GM21423 (cell line): Measurements from ENCODE around the gene DTNA.

Source experiments
- ATAC-seq: cut with Tn5 transposase; IDR thresholded peaks from one replicate; pipeline ENCODE4 v1.9.1; 2021; ENCODE audit warnings: mild to moderate bottlenecking, moderate library complexity; ENCODE audit not compliant: unreplicated experiment

DTNA gene

GRCh38 chr18:34805103-34805877 is 95.2 kb downstream of the DTNA start:
- no peak for ATAC-seq

- no peak for ATAC-seq
Observed at GRCh38 chr18:34805878-34806351, 95.8 kb downstream of the DTNA start.

- no peak for ATAC-seq
Observed at GRCh38 chr18:34806527-34806926, 96.4 kb downstream of the DTNA start.

DNA sequence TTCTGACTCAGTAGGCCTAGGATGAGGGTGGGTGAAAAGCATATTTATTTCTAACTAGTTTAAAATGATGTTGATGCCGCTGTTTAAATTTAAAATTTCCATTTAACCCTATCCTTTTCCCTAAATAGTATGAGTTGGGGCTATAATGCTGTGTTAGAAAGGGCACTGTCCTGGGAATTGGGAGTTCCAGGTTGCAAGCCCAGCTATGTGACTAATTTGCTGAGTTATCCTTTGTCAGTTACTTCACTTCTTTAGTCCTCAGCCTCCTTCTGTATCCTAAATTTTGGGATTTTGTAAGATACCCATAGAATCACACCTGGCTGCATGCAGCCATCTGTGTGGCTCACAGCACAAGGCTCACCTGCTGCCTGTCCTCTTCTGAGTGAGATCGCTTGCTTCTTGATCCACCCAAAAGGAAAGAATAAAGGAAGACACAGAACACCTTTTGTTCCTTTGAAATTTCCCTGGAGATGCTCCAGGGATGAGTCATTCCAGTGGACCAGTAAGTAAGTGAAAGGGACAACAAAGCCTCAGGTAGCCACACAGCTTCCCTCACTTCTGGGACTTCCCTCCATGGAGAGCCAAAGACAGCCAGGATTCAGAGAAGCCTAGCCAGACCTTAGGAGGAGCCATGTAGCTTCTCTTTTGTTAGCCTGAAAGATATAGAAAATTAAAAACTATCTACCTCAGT is 97.2 kb downstream of the DTNA start:
- no peak for ATAC-seq

DNA sequence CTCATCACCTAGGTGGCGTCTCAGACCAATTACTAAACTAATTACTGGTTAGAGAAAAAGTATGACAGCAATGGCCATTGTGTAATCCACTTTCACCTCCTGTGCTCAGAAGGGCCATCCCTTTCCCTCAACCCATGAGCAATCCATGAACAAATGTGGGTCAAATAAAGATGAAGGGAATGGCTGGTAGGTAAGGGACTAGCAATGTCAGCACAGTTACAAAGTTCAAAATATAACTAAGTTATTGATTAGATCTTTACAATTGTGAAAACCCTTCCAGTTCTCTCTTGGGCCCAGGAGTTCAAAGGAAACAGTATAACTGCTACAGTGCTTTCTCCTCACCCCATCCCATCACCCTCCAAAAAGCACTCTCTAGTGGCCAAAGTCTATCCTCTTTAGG is 98.3 kb downstream of the DTNA start:
- no peak for ATAC-seq

DNA sequence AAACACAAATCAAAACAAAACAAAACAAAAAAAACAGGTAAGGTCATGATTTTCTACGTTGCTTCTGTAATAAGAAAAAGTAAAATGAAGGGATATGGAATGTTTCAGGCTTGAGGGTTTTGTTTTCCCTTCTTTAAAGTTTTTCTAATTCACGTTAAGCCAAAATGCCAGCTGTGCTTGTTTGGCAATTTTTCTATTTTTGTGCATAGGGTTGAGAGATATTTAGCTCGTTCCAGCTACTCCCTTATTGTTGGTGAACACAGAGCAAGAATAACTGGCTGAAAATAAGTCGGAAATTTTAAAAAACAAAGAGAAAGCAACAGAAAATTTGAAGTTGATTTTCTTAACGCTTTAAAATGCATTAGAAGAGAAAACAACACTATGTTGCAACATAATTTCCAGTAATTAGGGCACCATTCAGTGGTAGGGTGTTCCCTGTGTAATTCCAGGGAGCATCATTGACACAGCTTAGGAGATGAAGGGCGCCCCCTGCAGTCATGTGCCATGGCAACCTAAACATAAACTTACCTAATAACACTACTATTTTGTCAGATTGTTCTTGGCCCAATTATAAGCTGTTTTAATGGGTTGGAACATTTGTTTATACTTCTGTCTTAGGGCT is 99.5 kb downstream of the DTNA start:
- no peak for ATAC-seq

- no peak for ATAC-seq
Observed at GRCh38 chr18:34816183-34816582, 106.1 kb downstream of the DTNA start.

GRCh38 chr18:34817636-34818035 is 107.5 kb downstream of the DTNA start:
- ATAC-seq, result no peak

DNA sequence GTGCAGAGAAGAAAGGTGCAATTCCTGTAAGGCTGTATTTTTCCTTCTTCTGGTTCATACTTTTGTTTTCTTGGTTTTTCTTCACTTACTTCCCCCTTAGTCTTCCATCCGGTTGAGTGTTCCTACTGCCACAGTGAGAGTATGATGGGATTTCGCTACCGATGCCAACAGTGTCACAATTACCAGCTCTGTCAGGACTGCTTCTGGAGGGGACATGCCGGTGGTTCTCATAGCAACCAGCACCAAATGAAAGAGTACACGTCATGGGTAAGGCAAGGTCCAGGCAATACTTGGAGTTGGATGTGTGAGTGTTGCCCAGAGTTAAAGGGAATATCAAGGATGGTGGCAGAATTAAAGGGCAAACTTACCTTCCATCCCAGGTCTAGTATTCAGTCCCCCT is 108.0 kb downstream of the DTNA start:
- no peak for ATAC-seq

- ATAC-seq, result no peak
Observed at GRCh38 chr18:34820360-34821065, 110.4 kb downstream of the DTNA start.

DNA sequence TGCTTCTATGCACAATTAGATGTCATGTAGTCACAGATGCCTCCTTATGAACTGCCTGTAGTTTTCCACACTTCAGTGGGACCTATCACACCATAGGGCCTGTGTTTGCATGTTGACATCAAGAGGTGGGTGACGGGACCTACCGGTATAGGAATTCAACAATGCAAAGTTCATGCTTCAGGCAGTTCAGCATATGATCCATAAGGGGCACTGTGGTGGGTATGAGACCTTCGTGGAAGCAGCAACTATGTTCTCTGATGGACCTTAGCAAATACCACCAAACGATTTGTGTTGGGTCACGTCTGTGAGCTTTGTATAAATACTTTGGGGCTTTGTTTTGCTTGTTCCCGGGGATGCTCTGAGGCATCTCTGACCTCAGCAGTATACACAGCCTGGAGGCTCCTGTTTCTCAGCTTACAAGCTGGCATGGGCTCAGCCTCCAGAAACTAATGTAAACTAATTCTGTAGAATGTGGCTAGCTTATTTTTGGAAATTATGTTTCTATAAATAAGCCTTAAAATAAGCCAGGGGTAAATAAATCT is 111.6 kb downstream of the DTNA start:
- no peak for ATAC-seq

GRCh38 chr18:34828093-34828492 is 118.0 kb downstream of the DTNA start:
- no peak for ATAC-seq

GRCh38 chr18:34834897-34835296 is 124.8 kb downstream of the DTNA start:
- ATAC-seq, result no peak

GRCh38 chr18:34835466-34835865 is 125.4 kb downstream of the DTNA start:
- no peak for ATAC-seq

DNA sequence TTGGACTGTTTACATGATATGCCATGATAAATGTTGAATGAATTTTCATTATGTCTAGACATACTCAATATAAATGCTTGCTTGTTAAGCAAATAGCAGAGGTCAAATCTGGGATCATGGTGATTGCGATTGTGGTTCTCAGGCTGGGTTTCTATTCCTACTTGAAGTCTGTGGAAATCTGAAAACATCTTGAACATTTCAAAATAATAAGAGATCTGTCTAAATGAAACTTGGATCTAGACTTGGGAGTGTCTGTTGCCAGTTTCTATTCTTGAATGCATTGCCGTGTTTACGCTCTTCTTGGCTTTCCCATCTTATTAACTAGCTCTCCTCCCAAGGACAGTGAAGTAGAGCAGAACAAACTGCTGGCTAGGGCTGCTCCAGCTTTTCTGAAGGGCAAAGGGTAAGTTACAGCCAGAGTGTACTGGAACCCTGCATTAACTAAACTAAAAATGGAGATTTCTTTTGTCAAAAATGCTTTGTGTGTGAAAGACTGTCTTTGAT is 127.7 kb downstream of the DTNA start:
- ATAC-seq, result no peak

GRCh38 chr18:34838669-34839068 is 128.6 kb downstream of the DTNA start:
- no peak for ATAC-seq

GRCh38 chr18:34840256-34840826 is 130.2 kb downstream of the DTNA start:
- no peak for ATAC-seq

DNA sequence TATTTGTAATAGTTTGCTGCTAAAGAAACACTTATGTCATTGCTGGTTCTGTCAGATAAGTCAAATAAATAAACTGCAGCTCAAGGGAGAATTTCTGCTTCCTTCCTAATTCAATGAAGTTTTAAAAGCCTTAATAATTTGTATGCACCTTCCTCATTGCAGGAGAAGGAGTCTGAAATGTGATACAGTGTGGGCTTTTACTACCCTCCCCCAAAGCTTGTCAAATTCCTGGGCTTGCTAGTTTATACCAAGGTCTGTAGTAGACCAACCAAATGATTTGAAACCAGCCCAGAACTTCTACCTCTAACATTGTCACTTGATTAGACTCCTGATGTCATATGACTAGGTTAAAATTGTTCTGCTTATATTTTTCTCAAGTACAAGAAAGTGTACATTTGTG is 131.8 kb downstream of the DTNA start:
- ATAC-seq, result no peak

GRCh38 chr18:34844072-34844471 is 134.0 kb downstream of the DTNA start:
- no peak for ATAC-seq

DNA sequence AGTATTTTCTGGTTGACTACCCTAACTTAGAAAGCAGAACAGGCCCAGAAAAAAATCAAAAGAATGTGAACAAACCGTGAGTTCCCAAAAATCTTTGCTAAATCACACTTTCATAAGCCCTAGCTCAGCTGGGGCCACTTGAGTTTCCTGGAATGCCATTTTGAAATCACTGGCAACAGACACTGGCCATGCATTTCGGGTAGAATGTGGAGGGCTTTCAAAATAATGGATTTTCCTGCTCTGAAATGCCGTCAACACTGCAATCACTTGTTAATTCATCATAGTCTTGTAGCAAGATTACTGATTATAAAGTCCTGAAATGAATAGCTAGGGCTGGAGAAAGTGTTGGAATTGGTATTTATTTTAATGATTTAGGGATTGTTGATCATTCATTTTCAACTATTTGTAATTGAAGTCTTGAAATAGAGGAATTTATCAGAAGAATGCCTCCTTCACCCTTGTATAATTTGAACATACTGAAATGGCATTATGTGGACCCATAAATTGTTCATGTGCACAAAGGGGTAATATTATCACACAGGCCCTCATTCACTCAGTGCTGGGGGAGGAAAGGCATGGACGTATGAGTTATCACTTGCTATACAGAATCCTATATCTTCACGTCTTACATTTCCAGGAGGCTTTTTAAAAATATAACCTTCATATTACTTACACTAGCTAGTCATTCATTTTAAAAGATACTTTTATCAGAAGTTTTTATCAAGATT is 134.8 kb downstream of the DTNA start:
- no peak for ATAC-seq
